Ovary (tissue), 3 donors: Measurements from ENCODE around the gene TOGARAM2.

Source experiments
- CTCF ChIP-seq, 3 donors: fragments of 450-650 bp in 2 of 3; fragments of 200-600 bp in 1 of 3; IDR thresholded peaks; one replicate each; pipeline versions ENCODE4 v1.5.1 to v1.8.0; 2016 to 2022; ENCODE audit warnings: antibody characterized with exemption in 3 of 3, mild to moderate bottlenecking in 1 of 3
- EP300 ChIP-seq: sonication (generic); formaldehyde crosslinking; IDR thresholded peaks from one replicate; pipeline ENCODE4 v1.6.1; 2017; ENCODE audit warnings: antibody characterized with exemption
- POLR2A ChIP-seq: fragments of 450-650 bp; IDR thresholded peaks from one replicate; pipeline ENCODE4 v1.6.1; 2017; ENCODE audit warnings: antibody characterized with exemption, mild to moderate bottlenecking, moderate library complexity
- donor health status: DM: no; HTN: no; CAD: no.

GRCh38 chr2:29000481-29000880, 19.4 kb downstream of the TOGARAM2 start:
- no peak for TF ChIP-seq CTCF (IDR thresholded peaks at IDR 0.05)
- no peak for TF ChIP-seq POLR2A
- TF ChIP-seq EP300, result no peak
